BLaER1 treated with 17β-estradiol and CSF1 and Interleukin-3, amounts not matched to agents 10 nM and 100 nM (cell line): Measurements from ENCODE around the gene JPH3.
A peak's percentile ranks its signal among the peaks of the same experiment; 100 is the strongest.

Experiments used
- H3K27ac ChIP-seq, 11 experiments: shearing (Covaris generic); formaldehyde crosslinking; 2 replicates each; pipeline ENCODE4 v1.8.1; 2022
- H3K27me3 ChIP-seq, 11 experiments: shearing (Covaris generic); formaldehyde crosslinking; 2 replicates each; pipeline ENCODE4 v1.8.1; 2022
- H3K36me3 ChIP-seq, 11 experiments: shearing (Covaris generic); formaldehyde crosslinking; 2 replicates each; pipeline ENCODE4 v1.8.1; 2022
- H3K4me1 ChIP-seq, 10 experiments: shearing (Covaris generic); formaldehyde crosslinking; 2 replicates each; pipeline ENCODE4 v1.8.1; 2022
- H3K4me2 ChIP-seq, 11 experiments: shearing (Covaris generic); formaldehyde crosslinking; 2 replicates each; pipeline ENCODE4 v1.8.1; 2022
- H3K4me3 ChIP-seq, 10 experiments: shearing (Covaris generic); formaldehyde crosslinking; 2 replicates each; pipeline ENCODE4 v1.8.1; 2022
- H3K9ac ChIP-seq, 11 experiments: shearing (Covaris generic); formaldehyde crosslinking; 2 replicates each; pipeline ENCODE4 v1.8.1; 2022
- H3K9me3 ChIP-seq, 11 experiments: shearing (Covaris generic); formaldehyde crosslinking; replicated peaks in 1 of 11; 2 replicates each; pipeline ENCODE4 v1.8.1; 2022
- H4K20me1 ChIP-seq, 11 experiments: shearing (Covaris generic); formaldehyde crosslinking; 2 replicates each; pipeline ENCODE4 v1.8.1; 2022
- Cebpa-rat ChIP-seq, 11 experiments: shearing (Covaris generic); IDR thresholded peaks; 2 replicates each; pipeline ENCODE4 v1.8.1; 2022

JPH3 gene

DNA sequence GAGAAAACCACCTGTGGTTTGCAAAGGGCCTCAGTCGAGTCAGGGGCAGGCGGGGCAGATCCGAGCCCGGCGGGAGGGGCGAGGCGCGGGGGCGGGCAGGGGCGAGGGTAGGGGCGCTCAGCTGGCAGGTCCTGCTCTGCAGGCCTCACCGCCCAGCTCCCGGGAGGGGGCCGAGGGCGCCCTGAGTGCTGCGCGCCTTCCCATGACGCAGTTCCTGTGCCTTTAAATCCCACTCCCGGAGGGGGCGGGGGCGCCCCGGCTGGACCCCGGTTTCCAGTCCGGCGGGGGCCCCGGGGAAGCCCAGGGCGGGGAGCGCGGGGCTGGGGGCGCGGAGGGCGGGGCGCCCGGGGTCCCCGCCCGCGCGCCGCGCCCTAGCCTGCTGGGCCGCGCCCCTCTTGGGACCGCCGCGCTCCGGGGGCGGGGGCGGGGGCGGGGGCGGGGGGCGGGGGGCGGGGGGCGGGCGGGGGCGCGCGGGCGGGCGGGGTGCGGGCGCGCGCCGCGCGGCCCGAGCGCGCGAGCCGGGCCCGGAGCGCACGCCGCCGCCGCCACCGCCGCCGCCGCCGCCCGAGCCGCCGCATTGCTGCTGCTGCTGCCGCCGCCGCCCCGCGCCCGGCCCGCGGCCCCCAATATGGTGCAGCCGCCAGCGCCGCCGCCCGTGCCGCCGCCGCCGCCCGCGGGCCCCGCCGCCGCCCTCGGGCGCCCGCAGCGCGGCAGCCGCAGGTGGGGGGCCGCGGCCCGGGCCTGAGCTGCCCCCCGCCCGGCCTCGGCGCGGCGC lies at the start of gene JPH3:
TSS of gene JPH3 (plus strand) at position 508 of the 775 bp plus-strand sequence. CDS start 639 bp downstream, outside the sequence.
- H3K9ac ChIP-seq: peak within 1 kb of the TSS in 1 of 11 experiments; percentile 44; a peak in 1 of 22 replicates

DNA sequence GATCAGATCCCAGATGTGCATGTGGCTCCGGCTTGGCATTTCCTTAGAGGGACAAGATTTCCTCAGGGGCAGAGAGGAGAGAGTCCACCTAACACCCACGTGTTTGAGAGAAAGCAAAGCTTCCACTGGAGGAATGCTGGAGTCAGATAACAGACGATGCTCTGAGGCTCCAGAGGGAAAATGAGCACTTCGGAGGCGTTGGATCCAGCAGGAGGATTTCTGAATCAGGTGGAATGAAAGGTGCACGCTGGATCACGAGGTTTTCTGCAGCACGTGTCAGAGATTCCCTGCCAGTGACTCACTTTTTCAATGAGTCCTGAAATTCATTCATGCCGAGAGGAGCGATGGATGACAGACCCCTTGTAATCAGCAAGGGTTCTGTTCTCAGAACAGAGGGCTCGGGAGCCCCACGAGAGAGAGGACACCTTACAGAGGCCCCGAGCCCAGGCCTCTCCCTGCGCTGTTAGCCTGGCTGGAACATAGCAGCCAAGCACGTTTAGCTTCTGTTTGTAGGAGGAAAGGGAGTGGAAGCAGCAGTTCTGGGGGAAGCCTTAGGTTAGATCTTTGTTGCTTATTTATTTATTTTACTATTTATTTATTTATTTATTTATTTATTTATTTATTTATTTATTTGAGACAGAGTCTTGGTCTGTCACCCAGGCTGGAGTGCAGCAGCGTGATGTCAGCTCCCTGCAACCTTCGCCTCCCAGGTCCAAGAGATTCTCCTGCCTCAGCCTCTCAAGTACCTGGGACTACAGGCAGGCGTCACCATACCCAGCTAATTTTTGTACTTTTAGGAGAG lies 49.3 kb upstream of the JPH3 start:
- Histone ChIP-seq H3K9me3 (no peaks in the 10 kb centered on the region), H3K9ac (no peak overlapping the region), H3K36me3 (no peaks in the 10 kb centered on the region), H3K4me2 (no peak overlapping the region), H4K20me1 (peaks cover 0 to 18% (median 6%) of the 10 kb centered on the region in 11 experiments; a peak in 6 of 22 replicates), H3K27ac (no peak overlapping the region), H3K4me1 (peaks cover 9 to 34% (median 23%) of the 10 kb centered on the region in 10 experiments; a peak in 19 of 20 replicates), H3K27me3 (peaks cover 0 to 19% (median 0%) of the 10 kb centered on the region in 11 experiments; a peak in 4 of 22 replicates), H3K4me3 (no peak overlapping the region)
- TF ChIP-seq Cebpa-rat (IDR thresholded peaks at IDR 0.05): no peak

More for the DNA sequence above, at the start of gene JPH3:
- H3K27me3 ChIP-seq: peaks cover 86 to 92% (median 90%) of the 10 kb centered on the region in 11 experiments
- H3K4me3 ChIP-seq: peak within 1 kb of the TSS in 9 of 10 experiments; percentile 35 to 64 (median 50); a peak in 17 of 20 replicates
- H3K4me1 ChIP-seq: peaks cover 0 to 16% (median 10%) of the 10 kb centered on the region in 10 experiments; a peak in 14 of 20 replicates
- peaks cover 0 to 12% (median 4%) of the 10 kb centered on the region in 11 experiments; a peak in 5 of 22 replicates for H3K9me3 ChIP-seq
- peaks cover 0 to 59% (median 37%) of the 10 kb centered on the region in 11 experiments; a peak in 17 of 22 replicates for H4K20me1 ChIP-seq
- H3K4me2 ChIP-seq: peak within 1 kb of the TSS; percentile 51 to 76 (median 65)
- no peak within 1 kb of the TSS for H3K27ac ChIP-seq
- H3K36me3 ChIP-seq: no peaks in the 10 kb centered on the region
- no peak for TF ChIP-seq Cebpa-rat (IDR thresholded peaks at IDR 0.05)

DNA sequence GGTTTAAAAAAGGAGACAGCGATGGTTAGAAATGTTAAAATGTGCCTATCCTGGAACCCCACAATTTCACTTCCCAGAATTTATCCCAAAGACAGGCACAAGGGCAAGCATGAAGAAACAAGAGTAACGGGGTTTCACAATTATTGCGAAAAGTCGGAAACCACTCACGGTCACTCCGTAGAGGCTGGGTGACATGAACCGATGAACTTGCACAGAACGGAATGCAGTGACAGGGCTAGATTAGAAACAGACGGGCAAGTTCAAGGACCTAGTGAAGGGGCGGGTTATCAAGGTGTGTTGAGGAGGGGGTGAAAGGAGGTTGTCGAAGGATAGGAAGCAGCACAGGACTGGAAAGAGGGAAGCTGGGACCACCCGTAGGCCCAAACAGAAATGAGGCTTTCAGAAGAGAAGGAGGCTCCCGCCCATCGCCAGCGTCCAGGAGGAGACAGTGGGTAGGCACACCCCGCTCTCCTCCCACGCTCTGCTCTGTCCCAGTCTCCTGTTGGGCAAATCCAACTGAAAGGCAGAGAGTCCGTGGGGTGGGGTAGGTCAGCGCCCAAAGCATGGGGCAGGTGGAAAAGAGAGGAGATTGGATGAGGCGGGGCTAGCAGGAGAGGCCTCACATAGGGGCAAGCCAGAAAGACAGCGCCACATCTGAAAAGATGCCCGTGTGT lies 47.4 kb upstream of the JPH3 start:
- H4K20me1 ChIP-seq: peaks cover 0 to 18% (median 0%) of the 10 kb centered on the region in 11 experiments; a peak in 6 of 22 replicates
- no peak overlapping the region for H3K9ac ChIP-seq
- peaks cover 0 to 13% (median 0%) of the 10 kb centered on the region in 11 experiments; a peak in 4 of 22 replicates for H3K27me3 ChIP-seq
- H3K36me3 ChIP-seq: no peaks in the 10 kb centered on the region
- TF ChIP-seq Cebpa-rat (IDR thresholded peaks at IDR 0.05): 0 out of 22 replicates have a peak, but pooled peaks of 1 of the 11 experiments have one; percentile 24
- peaks cover 9 to 44% (median 30%) of the 10 kb centered on the region in 10 experiments; a peak in 19 of 20 replicates for H3K4me1 ChIP-seq
- peaks cover 0 to under 1% (median 0%) of the 10 kb centered on the region in 11 experiments; a peak in 2 of 22 replicates for H3K9me3 ChIP-seq
- H3K4me2 ChIP-seq: peak overlapping the region in 2 of 11 experiments; percentile 13; a peak in 1 of 22 replicates
- H3K27ac ChIP-seq: no peak overlapping the region
- H3K4me3 ChIP-seq: no peak overlapping the region

DNA sequence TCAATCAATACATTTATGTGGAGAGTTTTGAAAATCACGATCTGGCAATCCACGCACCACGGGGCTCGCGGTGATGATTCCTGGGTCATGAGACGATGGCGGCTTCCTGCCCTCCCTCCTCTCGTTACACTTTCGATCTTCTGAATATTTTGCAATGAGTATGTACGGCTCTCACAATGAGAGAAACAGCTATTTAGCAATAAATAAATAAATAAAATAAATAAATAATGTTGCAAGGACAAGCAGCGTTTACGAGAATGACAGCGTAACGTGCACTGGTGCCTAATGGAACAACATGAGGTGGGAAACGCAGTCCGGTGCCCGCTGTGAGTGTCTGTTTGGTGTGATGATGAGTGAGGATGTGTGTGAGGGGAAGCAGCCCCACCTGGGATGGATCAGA lies 46.7 kb upstream of the JPH3 start:
- Histone ChIP-seq H4K20me1 (peaks cover 0 to 17% (median 0%) of the 10 kb centered on the region in 11 experiments; a peak in 6 of 22 replicates), H3K27ac (no peak overlapping the region), H3K36me3 (no peaks in the 10 kb centered on the region), H3K4me2 (peak overlapping the region in 2 of 11 experiments; percentile 74 to 81; a peak in 4 of 22 replicates), H3K27me3 (peaks cover 0 to 14% (median 0%) of the 10 kb centered on the region in 11 experiments; a peak in 4 of 22 replicates), H3K9me3 (peaks cover 0 to 8% (median 5%) of the 10 kb centered on the region in 11 experiments; a peak in 9 of 22 replicates), H3K9ac (no peak overlapping the region), H3K4me3 (no peak overlapping the region), H3K4me1 (peaks cover 9 to 49% (median 37%) of the 10 kb centered on the region in 10 experiments; a peak in 19 of 20 replicates)
- no peak for TF ChIP-seq Cebpa-rat (IDR thresholded peaks at IDR 0.05)

DNA sequence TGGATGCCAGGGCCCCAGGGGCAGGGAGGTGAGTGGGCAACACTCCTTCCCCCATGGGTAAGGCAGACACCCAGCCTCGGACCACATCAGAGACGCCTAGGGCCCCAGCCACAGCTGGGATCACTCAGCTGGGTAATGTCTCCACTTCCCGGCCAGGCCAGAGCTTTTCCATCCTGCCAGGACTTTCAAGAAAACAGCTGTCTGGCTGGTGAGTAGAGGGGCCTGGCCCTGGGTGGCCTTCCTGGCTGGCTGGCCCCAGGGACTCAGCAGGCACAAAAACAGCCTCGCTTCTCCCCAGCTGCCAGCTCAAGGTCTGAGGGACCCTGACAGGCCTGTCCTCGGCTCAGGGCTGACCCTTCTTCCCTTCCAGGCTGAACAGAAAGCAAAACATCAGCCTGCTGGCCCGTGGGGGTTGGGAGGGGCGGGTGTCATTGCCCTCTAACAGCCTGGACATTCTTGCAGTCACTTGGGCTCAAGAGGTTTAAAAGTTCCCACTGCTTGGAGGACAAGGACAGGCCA lies 45.3 kb upstream of the JPH3 start:
- H3K9ac ChIP-seq: peak overlapping the region in 8 of 11 experiments; percentile 1 to 55 (median 28); a peak in 14 of 22 replicates
- peaks cover 0 to 14% (median 0%) of the 10 kb centered on the region in 11 experiments; a peak in 4 of 22 replicates for H3K27me3 ChIP-seq
- TF ChIP-seq Cebpa-rat (IDR thresholded peaks at IDR 0.05): no peak
- no peak overlapping the region for H3K4me3 ChIP-seq
- peaks cover 9 to 52% (median 39%) of the 10 kb centered on the region in 10 experiments; a peak in 19 of 20 replicates for H3K4me1 ChIP-seq
- peak overlapping the region; percentile 53 to 95 (median 75) for H3K4me2 ChIP-seq
- H3K27ac ChIP-seq: peak overlapping the region in 5 of 11 experiments; percentile 17 to 58 (median 25); a peak in 7 of 22 replicates
- peaks cover 0 to 7% (median 0%) of the 10 kb centered on the region in 11 experiments; a peak in 5 of 22 replicates for H4K20me1 ChIP-seq
- peaks cover 0 to 8% (median 7%) of the 10 kb centered on the region in 11 experiments; a peak in 9 of 22 replicates for H3K9me3 ChIP-seq
- H3K36me3 ChIP-seq: no peaks in the 10 kb centered on the region

DNA sequence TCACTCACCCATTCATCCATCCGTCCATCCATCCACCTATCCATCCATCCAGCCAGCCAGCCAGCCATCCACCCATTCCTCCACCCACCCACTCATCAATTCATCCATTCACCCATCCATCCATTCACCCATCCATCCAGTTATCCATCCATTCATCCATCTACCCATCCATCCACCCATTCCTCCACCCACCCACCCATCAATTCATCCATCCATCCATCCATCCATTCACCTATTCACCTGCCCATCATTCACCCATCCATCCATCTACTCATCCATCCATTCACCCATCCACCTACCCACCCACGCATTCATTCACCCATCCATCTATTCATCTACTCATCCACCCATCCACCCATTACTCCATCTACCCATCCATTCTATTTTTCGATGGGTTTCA lies 43.6 kb upstream of the JPH3 start:
- no peaks in the 10 kb centered on the region for H3K36me3 ChIP-seq

DNA sequence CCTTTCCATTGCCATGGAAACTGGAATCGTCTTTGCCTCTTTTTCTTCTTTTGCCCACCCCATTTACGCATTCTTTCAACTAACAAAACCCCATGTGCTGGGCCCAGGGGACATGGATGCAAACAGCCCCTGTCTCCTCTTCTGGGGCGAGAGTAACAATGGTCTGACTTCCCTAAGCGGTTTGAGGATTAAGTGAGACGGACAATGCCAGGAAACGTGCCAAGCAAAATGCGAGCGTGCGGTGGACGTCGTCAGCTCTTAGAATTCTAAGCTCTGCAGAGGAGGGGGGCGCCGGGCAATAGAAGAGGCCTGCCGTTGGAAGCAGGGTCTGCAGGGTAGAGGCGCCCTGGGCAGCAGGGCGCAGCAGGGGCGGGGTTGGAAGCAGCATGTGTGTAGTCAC lies 42.4 kb upstream of the JPH3 start:
- Histone ChIP-seq H3K9me3 (peaks cover 0 to 8% (median 7%) of the 10 kb centered on the region in 11 experiments; a peak in 9 of 22 replicates), H4K20me1 (peaks cover 0 to 7% (median 0%) of the 10 kb centered on the region in 11 experiments; a peak in 4 of 22 replicates), H3K9ac (no peak overlapping the region), H3K36me3 (no peaks in the 10 kb centered on the region), H3K4me1 (peaks cover 9 to 43% (median 39%) of the 10 kb centered on the region in 10 experiments; a peak in 19 of 20 replicates), H3K27ac (no peak overlapping the region), H3K4me2 (peak overlapping the region in 8 of 11 experiments; percentile 16 to 59 (median 54); a peak in 15 of 22 replicates), H3K27me3 (peaks cover 0 to 14% (median 0%) of the 10 kb centered on the region in 11 experiments; a peak in 4 of 22 replicates), H3K4me3 (no peak overlapping the region)
- no peak for TF ChIP-seq Cebpa-rat (IDR thresholded peaks at IDR 0.05)

More for the DNA sequence above, 43.6 kb upstream of the JPH3 start:
- Histone ChIP-seq H3K4me1 (peaks cover 9 to 51% (median 39%) of the 10 kb centered on the region in 10 experiments; a peak in 19 of 20 replicates), H4K20me1 (peaks cover 0 to 7% (median 0%) of the 10 kb centered on the region in 11 experiments; a peak in 4 of 22 replicates), H3K9ac (no peak overlapping the region), H3K27ac (no peak overlapping the region), H3K9me3 (peaks cover 0 to 8% (median 7%) of the 10 kb centered on the region in 11 experiments; a peak in 9 of 22 replicates), H3K4me2 (peak overlapping the region in 1 of 11 experiments; percentile 91; a peak in 1 of 22 replicates), H3K27me3 (peaks cover 0 to 14% (median 0%) of the 10 kb centered on the region in 11 experiments; a peak in 4 of 22 replicates), H3K4me3 (no peak overlapping the region)
- TF ChIP-seq Cebpa-rat (IDR thresholded peaks at IDR 0.05): no peak
